Measurements from ENCODE around the gene TTC23. TPM values are rescaled to one million over a fixed set of nuclear protein-coding genes. Genes with fewer than 3 reads are reported as not detected.

TTC23 gene
- total and polyA plus RNA-seq, 2 donors (not counting 3 experiments of a cell fraction or from before 2014, with no cell fraction given): 4.1 to 27.3 TPM

DNA sequence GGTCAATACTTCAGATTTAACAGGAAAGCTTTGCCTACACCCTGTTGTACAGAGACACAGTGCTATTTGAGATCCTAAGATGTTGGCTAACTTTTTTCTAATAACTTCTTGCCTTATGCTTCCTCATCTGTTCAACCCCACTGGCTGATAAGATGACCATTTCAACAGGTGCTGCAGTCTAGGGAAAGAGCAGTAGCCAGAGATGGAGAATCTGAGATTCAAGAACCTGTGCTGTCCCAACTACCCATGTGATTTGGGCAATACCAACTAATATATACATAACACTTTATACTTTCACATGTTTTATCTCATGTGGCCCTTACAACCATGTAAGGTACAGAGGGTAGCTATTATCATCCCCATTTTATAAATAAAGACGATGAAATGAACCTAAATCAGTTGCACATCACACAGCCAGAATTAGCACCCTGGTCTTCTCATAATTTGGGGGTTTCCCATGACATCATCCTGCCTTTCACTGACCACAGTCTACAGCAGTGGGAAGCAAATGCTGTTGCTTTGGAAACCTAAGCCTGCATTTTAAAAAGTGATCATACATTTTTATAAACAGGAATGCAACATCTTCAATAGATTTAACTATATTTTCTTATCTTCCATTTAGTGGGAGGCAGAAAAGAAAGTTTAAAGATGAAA lies 9.7 kb downstream of the TTC23 start:
- Histone ChIP-seq H3K27ac (ENCODE audit: insufficient read depth, low read depth, low read length) (no peak overlapping the region), H3K9me3 (replicated peaks; ENCODE audit: control insufficient read depth, insufficient read depth, low read length) (no peaks in the 10 kb centered on the region), H3K9ac (replicated peaks; ENCODE audit: extremely low read depth, insufficient read depth, low read length) (no peak overlapping the region), H3K36me3 (ENCODE audit: control insufficient read depth in 2 of 2, extremely low read depth in 1 of 2, insufficient read depth in 2 of 2, low read length in 2 of 2) (no peaks in the 10 kb centered on the region), H3K9me1 (replicated peaks; ENCODE audit: control insufficient read depth, extremely low read depth, insufficient read depth, low read length) (no peaks in the 10 kb centered on the region), H2AFZ (ENCODE audit: low read depth, low read length) (no peak overlapping the region), H3K4me2 (ENCODE audit: insufficient read depth, low read length) (no peak overlapping the region), H3K4me3 (replicated peaks in 1 of 3; ENCODE audit: insufficient read depth in 1 of 3, low read depth in 1 of 3, low read length in 3 of 3) (no peak overlapping the region), H3K79me2 (ENCODE audit: control insufficient read depth, insufficient read depth, low read length) (peaks cover 28% of the 10 kb centered on the region), H3K27me3 (ENCODE audit: control insufficient read depth in 2 of 2, insufficient read depth in 2 of 2, low read length in 2 of 2) (no peaks in the 10 kb centered on the region), H3K4me1 (ENCODE audit: control insufficient read depth, extremely low read depth, insufficient read depth, low read length) (peaks cover 12% of the 10 kb centered on the region), H4K20me1 (replicated peaks; ENCODE audit: control insufficient read depth, extremely low read depth, insufficient read depth, low read length) (peaks cover 2% of the 10 kb centered on the region)
- CTCF ChIA-PET: interaction anchor here (0.6 to 1.5 kb wide), 5 partner anchors 12 to 517 kb away, joined by 3 to 9 read pairs (median 4); partner anchors contain the start of genes LRRC28 and SYNM
- dilution Hi-C loops (cut with MboI; ENCODE audit: extremely low pct_ligation_motif_present, low sequenced_read_pairs) (no loop called here), intact Hi-C loops (cut with micrococcal nuclease) (no loop called here)
- no TSS peak for BruUV-seq (replicated peaks)
- FAIRE-seq (no peak), DNase-seq (ENCODE audit: low read depth, low spot score) (peak; percentile 10)
- TF ChIP-seq POLR2AphosphoS5 (IDR thresholded peaks at IDR 0.05; ENCODE audit: insufficient read depth, low read depth, low read length) (no peak), MYC (IDR thresholded peaks at IDR 0.05; ENCODE audit: low read depth, low read length) (no peak), GATA2 (IDR thresholded peaks at IDR 0.05; ENCODE audit: insufficient read depth, insufficient read length, low read depth, low read length) (no peak), FOS (IDR thresholded peaks at IDR 0.05; ENCODE audit: borderline replicate concordance, insufficient read depth, low read length) (no peak)
- TF ChIP-seq, protein P1, sequence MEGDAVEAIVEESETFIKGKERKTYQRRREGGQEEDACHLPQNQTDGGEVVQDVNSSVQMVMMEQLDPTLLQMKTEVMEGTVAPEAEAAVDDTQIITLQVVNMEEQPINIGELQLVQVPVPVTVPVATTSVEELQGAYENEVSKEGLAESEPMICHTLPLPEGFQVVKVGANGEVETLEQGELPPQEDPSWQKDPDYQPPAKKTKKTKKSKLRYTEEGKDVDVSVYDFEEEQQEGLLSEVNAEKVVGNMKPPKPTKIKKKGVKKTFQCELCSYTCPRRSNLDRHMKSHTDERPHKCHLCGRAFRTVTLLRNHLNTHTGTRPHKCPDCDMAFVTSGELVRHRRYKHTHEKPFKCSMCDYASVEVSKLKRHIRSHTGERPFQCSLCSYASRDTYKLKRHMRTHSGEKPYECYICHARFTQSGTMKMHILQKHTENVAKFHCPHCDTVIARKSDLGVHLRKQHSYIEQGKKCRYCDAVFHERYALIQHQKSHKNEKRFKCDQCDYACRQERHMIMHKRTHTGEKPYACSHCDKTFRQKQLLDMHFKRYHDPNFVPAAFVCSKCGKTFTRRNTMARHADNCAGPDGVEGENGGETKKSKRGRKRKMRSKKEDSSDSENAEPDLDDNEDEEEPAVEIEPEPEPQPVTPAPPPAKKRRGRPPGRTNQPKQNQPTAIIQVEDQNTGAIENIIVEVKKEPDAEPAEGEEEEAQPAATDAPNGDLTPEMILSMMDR (IDR thresholded peaks at IDR 0.05; ENCODE audit: extremely low read depth in 1 of 2, insufficient read depth in 1 of 2, low read depth in 1 of 2, low read length in 2 of 2): no peak
- TF ChIP-seq, protein P2, sequence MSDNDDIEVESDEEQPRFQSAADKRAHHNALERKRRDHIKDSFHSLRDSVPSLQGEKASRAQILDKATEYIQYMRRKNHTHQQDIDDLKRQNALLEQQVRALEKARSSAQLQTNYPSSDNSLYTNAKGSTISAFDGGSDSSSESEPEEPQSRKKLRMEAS (IDR thresholded peaks at IDR 0.05; ENCODE audit: insufficient read depth, insufficient read length): no peak
- POLR2A ChIA-PET: no interaction called here

All from endothelial cell of umbilical vein (primary cell).